HL-60 (cell line): ENCODE results near the gene KCNH1.

ENCODE experiments used
- DNase-seq, 2 experiments: peaks; one replicate each; pipeline ENCODE4 v3.0.0-alpha.2; 2010 to 2020; ENCODE audit warnings: low read depth in 1 of 2, low spot score in 1 of 2
- H3K27ac ChIP-seq: fragments of 250-450 bp; sonication (Bioruptor Pico); replicated peaks from 2 replicates; pipeline ENCODE4 v1.5.1; 2020; ENCODE audit warnings: mild to moderate bottlenecking, moderate library complexity
- H3K27me3 ChIP-seq: fragments of 250-450 bp; sonication (Bioruptor Pico); 2 replicates; pipeline ENCODE4 v1.5.1; 2021; ENCODE audit warnings: mild to moderate bottlenecking, moderate library complexity; ENCODE audit not compliant: insufficient read depth, poor library complexity, severe bottlenecking
- H3K4me3 ChIP-seq: replicated peaks from 2 replicates; pipeline ENCODE4 v1.5.1; 2011; ENCODE audit warnings: mild to moderate bottlenecking, control low read depth, low read length; ENCODE audit not compliant: insufficient read depth
- CTCF ChIP-seq: IDR thresholded peaks from one replicate; pipeline ENCODE4 v1.5.1; 2011; ENCODE audit warnings: low read length, control low read depth, inconsistent platforms; ENCODE audit not compliant: insufficient read depth
- GABPA ChIP-seq: IDR thresholded peaks from 2 replicates; pipeline ENCODE4 v1.6.1; 2012; ENCODE audit warnings: low read depth
- POLR2AphosphoS5 ChIP-seq: IDR thresholded peaks from 2 replicates; pipeline ENCODE4 v1.6.1; 2012; ENCODE audit warnings: low read depth
- REST ChIP-seq: IDR thresholded peaks from 2 replicates; pipeline ENCODE4 v1.6.1; 2012; ENCODE audit warnings: low read depth; ENCODE audit not compliant: insufficient replicate concordance
- SPI1 ChIP-seq: IDR thresholded peaks from 2 replicates; pipeline ENCODE4 v1.6.1; 2012; ENCODE audit warnings: low read depth, mild to moderate bottlenecking, borderline replicate concordance

KCNH1 gene

GRCh38 chr1:211145944-211146343, 12.0 kb upstream of the KCNH1 start:
- TF ChIP-seq CTCF (no peak), GABPA (no peak), SPI1 (no peak), REST (no peak), POLR2AphosphoS5 (no peak)
- H3K27ac ChIP-seq = no peak overlapping the region
- no peak overlapping the region for H3K4me3 ChIP-seq
- H3K27me3 ChIP-seq = peaks cover 3% of the 10 kb centered on the region
- no peak for DNase-seq

- no peak for TF ChIP-seq SPI1
- TF ChIP-seq CTCF = peak; percentile 32
These were observed 1.5 kb upstream of the KCNH1 start for GRCh38 chr1:211135342-211135950.

GRCh38 chr1:211133393-211133835, 534 bp downstream of the KCNH1 start:
- no peak for DNase-seq
- no peak for TF ChIP-seq REST
- TF ChIP-seq CTCF = no peak
- no peak for TF ChIP-seq GABPA
- TF ChIP-seq POLR2AphosphoS5 = no peak
- TF ChIP-seq SPI1 = no peak
- H3K27ac ChIP-seq = no peak overlapping the region
- no peak overlapping the region for H3K4me3 ChIP-seq
- H3K27me3 ChIP-seq = peaks cover 26% of the 10 kb centered on the region

More at GRCh38 chr1:211135342-211135950, 1.5 kb upstream of the KCNH1 start:
- no peak overlapping the region for H3K27ac ChIP-seq
- DNase-seq = peak in 1 of 2 experiments; percentile 10
- peaks cover 26% of the 10 kb centered on the region for H3K27me3 ChIP-seq
- no peak overlapping the region for H3K4me3 ChIP-seq
